HG03442 (cell line): ENCODE data around the gene AKNA.
"Not testable (repeated sequence)": the region's sequence is repeated elsewhere in the genome, so short reads cannot be mapped to it uniquely, and the experiment has no call there.

ENCODE experiments used
- ATAC-seq: cut with Tn5 transposase; IDR thresholded peaks from one replicate; pipeline ENCODE4 v1.9.1; 2021; ENCODE audit warnings: mild to moderate bottlenecking, moderate library complexity; ENCODE audit not compliant: unreplicated experiment

AKNA gene

DNA sequence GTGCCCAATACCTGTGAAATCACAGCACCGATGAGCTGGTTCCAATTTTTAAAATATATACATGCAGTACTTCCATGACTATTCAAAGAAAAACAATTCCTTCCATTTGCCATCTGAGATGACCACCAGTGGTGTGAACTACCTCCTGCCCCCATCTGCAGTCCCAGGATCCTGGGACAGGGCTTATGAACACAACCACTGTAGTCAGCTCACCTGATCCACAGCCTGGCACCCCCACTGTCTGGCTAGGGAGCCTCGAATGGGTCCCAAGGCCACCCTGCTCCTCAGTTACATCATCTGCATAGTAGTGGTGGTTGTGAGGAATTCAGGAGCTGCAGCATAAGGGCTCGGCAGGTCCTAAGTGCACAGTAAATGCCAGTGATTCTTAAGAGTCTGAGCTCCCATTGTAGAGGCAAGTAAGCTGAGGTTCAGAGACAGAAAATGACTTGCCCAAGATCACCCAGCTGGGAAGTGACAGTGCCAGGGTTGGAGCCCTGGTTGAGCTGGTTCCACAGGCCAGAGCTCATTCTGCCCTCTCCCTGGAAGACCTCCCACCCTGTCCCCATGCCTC lies 62.0 kb downstream of the AKNA start:
- ATAC-seq, result not testable (repeated sequence)

DNA sequence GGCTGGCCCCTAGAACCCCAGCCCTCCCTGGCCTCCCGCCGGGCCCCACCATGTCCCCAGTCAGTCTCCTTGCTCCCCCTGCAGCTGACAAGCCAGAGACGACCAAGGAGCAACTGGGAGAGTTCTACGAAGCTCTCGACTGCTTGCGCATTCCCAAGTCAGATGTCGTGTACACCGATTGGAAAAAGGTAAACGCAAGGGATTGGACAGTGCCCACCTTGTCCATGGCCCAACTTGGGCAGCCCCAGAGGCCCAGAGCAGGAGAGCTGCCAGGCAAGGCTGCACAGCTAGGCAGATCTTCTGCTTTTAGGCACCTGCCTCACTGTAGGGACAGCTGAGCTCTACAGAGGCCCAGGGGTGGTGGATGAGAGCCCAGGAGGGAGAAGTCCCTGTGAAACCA lies 62.8 kb downstream of the AKNA start:
- ATAC-seq, result not testable (repeated sequence)

GRCh38 chr9:114324492-114324891 lies 63.3 kb downstream of the AKNA start:
- no peak for ATAC-seq

DNA sequence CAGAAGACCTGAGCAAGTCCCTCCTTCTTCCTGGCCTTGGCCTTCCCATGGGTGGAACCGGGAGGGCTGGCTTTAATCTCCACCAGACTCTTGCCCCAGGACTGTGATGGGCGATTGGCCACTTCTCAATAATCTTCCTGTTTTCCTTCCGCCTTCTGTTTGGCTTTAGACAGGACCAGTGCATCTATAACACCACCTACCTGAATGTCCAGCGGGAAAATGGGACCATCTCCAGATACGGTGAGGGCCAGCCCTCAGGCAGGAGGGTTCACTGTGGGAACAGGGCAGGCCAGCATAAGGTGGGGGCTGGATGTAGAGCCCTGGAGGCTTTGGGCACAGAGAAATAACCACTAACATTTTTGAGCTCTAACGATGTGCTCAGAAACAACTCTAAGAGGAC lies 63.9 kb downstream of the AKNA start:
- ATAC-seq, result not testable (repeated sequence)

DNA sequence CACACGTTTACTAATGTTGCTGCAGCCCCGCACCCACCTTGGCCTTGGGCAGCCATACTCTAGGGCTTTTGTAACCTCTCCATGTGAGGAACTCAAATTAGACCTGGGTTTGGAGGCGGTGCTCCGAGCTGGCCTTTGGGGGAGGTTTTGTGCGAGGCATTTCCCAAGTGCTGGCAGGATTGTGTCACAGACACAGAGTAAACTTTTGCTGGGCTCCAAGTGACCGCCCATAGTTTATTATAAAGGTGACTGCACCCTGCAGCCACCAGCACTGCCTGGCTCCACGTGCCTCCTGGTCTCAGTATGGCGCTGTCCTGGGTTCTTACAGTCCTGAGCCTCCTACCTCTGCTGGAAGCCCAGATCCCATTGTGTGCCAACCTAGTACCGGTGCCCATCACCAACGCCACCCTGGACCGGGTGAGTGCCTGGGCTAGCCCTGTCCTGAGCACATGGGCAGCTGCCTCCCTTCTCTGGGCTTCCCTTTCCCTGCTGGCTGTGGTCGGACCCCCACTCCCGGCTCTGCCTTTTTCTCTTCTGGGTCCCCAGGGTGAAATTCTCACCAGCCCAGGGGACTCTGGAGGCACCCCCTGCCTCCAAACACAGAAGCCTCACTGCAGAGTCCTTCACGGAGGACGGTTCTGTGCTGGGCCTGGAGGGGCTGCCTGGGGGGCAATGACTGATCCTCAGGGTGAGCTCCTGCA lies 64.8 kb downstream of the AKNA start, which contains the start of gene ORM1:
TSS of gene ORM1 (plus strand) at position 268 of the 701 bp plus-strand sequence. CDS start at position 304, 36 bp downstream.
- not testable (repeated sequence) for ATAC-seq

GRCh38 chr9:114322160-114322818 lies 65.5 kb downstream of the AKNA start:
- not testable (repeated sequence) for ATAC-seq

GRCh38 chr9:114321759-114322158 lies 66.0 kb downstream of the AKNA start:
- ATAC-seq, result no peak

GRCh38 chr9:114320710-114321109 lies 67.1 kb downstream of the AKNA start:
- not testable (repeated sequence) for ATAC-seq

DNA sequence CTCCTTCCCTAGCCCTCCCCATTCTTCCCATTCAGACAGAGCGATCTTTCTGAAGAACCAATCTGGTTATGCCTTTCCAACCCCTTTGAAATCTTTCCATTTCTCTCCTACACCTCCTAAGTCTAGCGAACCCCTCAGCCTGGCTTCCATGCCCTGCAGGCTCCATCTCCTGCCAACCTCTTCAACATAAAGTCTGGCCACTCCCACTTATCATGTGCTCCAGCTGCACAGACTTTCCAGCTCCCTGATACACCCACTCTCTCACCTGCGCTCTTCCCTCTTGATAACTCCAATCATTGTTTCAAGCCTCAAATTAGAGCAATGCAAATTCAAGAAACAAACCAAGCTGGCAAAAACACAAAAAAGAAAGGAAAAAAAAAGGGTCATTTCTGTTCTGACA lies 68.6 kb downstream of the AKNA start:
- ATAC-seq, result no peak

DNA sequence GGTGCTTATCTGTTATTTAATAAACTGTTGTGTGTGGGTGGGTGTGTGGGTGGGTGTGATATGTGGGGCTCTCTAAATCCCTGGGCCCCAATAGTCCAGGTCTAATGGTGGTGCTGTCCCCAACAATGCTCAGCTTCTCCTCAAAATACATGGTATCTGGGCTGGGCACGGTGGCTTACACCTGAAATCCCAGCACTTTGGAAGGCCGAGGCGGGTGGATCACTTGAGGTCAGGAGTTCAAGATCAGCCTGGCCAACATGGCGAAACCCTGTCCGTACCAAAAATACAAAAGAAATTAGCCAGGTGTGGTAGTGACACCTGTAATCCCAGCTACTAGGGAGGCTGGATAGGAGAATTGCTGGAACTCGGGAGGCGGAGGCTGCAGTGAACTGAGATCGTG lies 69.4 kb downstream of the AKNA start:
- no peak for ATAC-seq

- ATAC-seq, result no peak
These were observed 70.0 kb downstream of the AKNA start for GRCh38 chr9:114317665-114318357.

DNA sequence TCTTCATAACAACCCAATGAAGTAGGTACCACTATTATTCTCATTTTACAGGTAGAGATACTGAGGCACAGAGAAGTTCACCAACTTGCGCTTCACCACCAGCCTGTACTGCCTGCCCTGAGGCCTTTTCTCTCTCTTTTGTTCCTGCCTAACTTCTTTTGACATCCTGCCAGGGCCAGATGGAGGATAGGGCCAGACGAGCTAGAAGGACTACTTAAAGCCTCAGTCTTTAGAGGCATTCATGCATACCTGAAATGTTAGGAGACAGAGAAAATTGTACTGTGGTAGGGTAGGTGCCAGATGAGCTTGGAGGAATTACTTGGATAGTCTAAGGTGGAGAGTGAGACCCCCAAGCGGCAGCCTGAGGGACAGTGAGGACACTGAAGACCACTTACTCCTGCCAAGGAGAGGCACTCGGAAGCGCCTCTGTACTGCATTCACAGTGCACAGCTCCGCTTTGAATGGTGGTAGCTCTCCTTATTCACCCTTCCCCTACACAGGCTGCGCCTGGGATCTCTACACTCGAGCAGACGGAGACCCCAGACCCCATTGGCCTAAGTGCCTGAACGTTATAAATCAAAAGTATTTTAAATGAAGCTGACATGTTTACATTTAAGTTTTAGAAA lies 71.1 kb downstream of the AKNA start:
- no peak for ATAC-seq

- no peak for ATAC-seq
These were observed 71.9 kb downstream of the AKNA start for GRCh38 chr9:114315723-114316363.

DNA sequence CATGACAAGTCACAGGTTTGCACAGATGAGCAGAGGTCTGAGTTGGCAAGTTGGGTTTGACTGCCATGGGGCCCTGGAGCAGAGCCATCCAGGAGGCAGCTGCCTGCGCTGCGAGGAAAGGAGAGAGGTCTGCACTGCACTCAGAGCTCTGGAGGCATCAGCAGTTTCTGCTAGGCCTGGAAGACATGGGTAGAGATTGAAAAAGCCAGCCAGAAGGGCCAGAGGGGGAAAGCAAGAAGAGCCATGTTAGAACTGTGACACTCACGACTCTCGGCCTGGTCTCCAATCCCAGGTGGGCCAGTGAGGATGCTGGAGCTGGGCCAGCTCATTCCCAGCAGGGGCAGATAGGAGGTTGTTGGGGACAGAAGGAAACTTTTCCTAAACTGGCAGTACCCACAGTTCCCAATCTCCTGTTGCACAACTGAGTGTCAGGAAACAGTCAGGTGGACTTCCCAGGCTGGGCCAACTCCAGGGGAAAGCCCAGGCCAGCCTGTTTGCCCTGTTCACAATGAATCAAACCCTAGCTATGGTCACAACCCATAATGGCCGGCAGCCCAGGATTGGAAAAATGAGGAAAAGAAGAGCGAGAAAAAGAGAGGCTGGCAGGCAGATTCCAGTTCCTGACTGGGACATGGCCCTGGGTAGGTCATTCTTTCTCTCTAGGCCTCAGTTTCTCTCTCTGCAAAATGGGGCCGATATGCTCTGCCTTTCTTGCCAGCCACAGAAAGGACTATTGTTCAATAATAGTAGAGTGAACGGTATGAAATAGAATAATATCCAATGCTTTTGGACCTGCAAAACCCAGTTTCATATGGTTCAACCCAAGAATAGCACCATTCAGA lies 72.7 kb downstream of the AKNA start:
- no peak for ATAC-seq

DNA sequence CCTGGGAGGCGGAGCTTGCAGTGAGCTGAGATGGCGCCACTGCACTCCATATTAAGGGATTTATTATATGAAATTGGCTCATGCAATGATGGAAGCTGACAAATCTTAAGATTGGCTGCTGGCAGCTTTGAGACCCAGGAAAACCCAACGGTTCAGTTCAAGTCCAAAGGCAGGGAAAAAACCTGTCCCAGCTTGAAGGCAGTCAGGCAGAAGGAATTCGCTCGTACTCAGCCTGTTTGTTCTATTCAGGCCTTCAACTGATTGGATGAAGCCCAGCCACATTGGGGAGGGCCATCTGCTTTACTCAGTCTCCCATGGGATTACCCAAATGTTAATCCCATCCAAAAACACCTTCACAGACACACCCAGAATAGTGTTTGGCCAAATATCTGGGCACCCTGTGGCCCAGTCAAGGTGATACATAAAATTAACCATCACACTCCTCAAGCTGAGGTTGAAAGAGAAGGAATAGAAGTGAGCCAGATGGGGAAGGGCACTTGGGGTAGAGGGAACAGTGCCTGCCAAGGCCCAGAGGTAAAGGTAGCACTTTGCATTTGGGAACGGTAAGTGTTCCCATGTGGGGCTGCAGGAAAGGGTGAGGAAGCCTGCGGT lies 73.4 kb downstream of the AKNA start:
- no peak for ATAC-seq

GRCh38 chr9:114313186-114313585 lies 74.6 kb downstream of the AKNA start:
- ATAC-seq, result no peak

DNA sequence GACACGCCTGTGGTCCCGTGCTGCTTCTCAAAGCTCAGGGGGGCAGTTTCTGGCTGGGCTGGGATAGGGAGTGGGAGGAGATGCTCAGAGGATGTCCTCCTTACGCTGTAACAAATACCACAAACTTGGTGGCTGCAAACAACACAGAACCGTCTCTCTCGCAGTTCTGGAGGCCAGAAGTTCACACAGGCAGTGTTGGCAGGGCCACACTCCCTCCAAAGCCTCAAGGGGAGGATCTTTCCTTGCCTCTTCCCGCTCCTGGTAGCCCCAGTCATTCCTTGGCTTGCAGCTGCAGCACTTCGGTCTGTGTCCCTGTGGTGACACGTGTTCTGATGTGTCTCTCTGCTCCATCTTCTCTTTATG lies 75.3 kb downstream of the AKNA start:
- no peak for ATAC-seq

- ATAC-seq, result no peak
These were observed 75.9 kb downstream of the AKNA start for GRCh38 chr9:114311571-114312512.
